HG02763 (cell line): ENCODE measurements around the gene MPV17L2.
"Not testable (repeated sequence)": the region's sequence is repeated elsewhere in the genome, so short reads cannot be mapped to it uniquely, and the experiment has no call there.

ENCODE experiments used
- ATAC-seq: cut with Tn5 transposase; IDR thresholded peaks from one replicate; pipeline ENCODE4 v1.9.1; 2021; ENCODE audit warnings: mild to moderate bottlenecking, moderate library complexity; ENCODE audit not compliant: unreplicated experiment

MPV17L2 gene

GRCh38 chr19:18192673-18193387, at the start of gene MPV17L2:
MPV17L2 (plus strand) TSS chr19:18193218; CDS start chr19:18193282, 64 bp downstream.
- ATAC-seq: peak; percentile 89

- no peak for ATAC-seq
Measured at GRCh38 chr19:18143902-18144301, 49.1 kb upstream of the MPV17L2 start.

GRCh38 chr19:18144361-18144760, 48.7 kb upstream of the MPV17L2 start:
- ATAC-seq: no peak

- no peak for ATAC-seq
Measured at GRCh38 chr19:18144906-18145305, 48.1 kb upstream of the MPV17L2 start.

- no peak for ATAC-seq
Measured at GRCh38 chr19:18145391-18145999, 47.5 kb upstream of the MPV17L2 start.

- no peak for ATAC-seq
Measured at GRCh38 chr19:18147396-18147795, 45.6 kb upstream of the MPV17L2 start.

GRCh38 chr19:18149596-18149975, 43.4 kb upstream of the MPV17L2 start:
- ATAC-seq: no peak

GRCh38 chr19:18150776-18151624, 42.0 kb upstream of the MPV17L2 start:
- no peak for ATAC-seq

GRCh38 chr19:18152442-18152816, 40.6 kb upstream of the MPV17L2 start:
- ATAC-seq: peak; percentile 66

GRCh38 chr19:18152817-18153555, 40.0 kb upstream of the MPV17L2 start, which contains the start of gene PIK3R2:
PIK3R2 (plus strand) TSS chr19:18153163; CDS start chr19:18155880, 2,717 bp downstream.
- peak; percentile 73 for ATAC-seq

GRCh38 chr19:18153556-18154134, 39.4 kb upstream of the MPV17L2 start:
- no peak for ATAC-seq

GRCh38 chr19:18155095-18156087, 37.6 kb upstream of the MPV17L2 start:
- no peak for ATAC-seq

GRCh38 chr19:18156268-18156667, 36.8 kb upstream of the MPV17L2 start:
- no peak for ATAC-seq

GRCh38 chr19:18156841-18157464, 36.1 kb upstream of the MPV17L2 start:
- ATAC-seq: no peak

GRCh38 chr19:18157465-18158063, 35.5 kb upstream of the MPV17L2 start:
- no peak for ATAC-seq

- no peak for ATAC-seq
Measured at GRCh38 chr19:18158467-18158866, 34.6 kb upstream of the MPV17L2 start.

- ATAC-seq: not testable (repeated sequence)
Measured at GRCh38 chr19:18159059-18159616, 33.9 kb upstream of the MPV17L2 start.

- no peak for ATAC-seq
Measured at GRCh38 chr19:18159810-18160209, 33.2 kb upstream of the MPV17L2 start.
